AG09309 (cell line): ENCODE results near the gene CLMN.

Experiments used
- DNase-seq: peaks from one replicate; pipeline ENCODE4 v3.0.0-alpha.2; 2010; ENCODE audit warnings: low read depth
- H3K4me3 ChIP-seq: 2 replicates; pipeline ENCODE4 v1.5.1; 2011; ENCODE audit warnings: mild to moderate bottlenecking, low read depth, low read length, moderate library complexity; ENCODE audit not compliant: control insufficient read depth
- TF ChIP-seq, protein P1 (sequence below): IDR thresholded peaks from 2 replicates; pipeline ENCODE4 v1.5.1; 2011; ENCODE audit warnings: mild to moderate bottlenecking, low read depth, low read length, inconsistent platforms; ENCODE audit not compliant: insufficient read depth, control insufficient read depth; ENCODE audit errors: missing control alignments

The CLMN gene

DNA sequence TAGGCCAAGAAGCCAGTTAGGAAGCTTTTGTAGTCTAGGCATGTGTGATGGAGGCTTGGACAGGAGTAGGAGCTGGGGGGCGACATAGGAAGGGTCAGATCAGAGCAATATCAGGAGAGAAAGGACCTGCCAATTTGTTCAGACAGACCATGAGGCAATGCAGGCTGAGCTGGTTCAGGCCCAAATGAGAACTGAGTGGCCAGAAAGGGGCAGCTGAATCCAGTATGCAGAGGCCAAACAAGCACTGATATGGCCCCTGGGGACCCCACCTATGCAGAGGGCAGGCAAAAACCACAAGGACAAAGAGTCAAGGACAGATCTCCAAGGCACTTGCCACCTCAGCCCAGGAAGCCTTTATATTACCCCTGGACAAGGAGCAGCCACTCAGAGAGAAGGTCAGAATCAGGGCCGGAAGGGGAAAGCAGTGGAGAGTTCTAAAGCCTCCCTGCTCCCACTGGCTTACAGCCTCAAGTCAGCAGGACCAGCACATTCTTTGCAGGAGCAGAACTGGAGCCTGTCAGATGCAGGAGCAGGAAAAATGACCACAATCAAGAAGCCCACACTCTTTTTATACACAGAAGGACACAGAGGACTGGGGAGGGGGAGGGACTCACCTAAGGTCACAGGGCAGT lies 37.2 kb downstream of the CLMN start:
- DNase-seq: no peak
- H3K4me3 ChIP-seq: no peak overlapping the region
- TF ChIP-seq, protein P1, sequence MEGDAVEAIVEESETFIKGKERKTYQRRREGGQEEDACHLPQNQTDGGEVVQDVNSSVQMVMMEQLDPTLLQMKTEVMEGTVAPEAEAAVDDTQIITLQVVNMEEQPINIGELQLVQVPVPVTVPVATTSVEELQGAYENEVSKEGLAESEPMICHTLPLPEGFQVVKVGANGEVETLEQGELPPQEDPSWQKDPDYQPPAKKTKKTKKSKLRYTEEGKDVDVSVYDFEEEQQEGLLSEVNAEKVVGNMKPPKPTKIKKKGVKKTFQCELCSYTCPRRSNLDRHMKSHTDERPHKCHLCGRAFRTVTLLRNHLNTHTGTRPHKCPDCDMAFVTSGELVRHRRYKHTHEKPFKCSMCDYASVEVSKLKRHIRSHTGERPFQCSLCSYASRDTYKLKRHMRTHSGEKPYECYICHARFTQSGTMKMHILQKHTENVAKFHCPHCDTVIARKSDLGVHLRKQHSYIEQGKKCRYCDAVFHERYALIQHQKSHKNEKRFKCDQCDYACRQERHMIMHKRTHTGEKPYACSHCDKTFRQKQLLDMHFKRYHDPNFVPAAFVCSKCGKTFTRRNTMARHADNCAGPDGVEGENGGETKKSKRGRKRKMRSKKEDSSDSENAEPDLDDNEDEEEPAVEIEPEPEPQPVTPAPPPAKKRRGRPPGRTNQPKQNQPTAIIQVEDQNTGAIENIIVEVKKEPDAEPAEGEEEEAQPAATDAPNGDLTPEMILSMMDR: no peak

DNA sequence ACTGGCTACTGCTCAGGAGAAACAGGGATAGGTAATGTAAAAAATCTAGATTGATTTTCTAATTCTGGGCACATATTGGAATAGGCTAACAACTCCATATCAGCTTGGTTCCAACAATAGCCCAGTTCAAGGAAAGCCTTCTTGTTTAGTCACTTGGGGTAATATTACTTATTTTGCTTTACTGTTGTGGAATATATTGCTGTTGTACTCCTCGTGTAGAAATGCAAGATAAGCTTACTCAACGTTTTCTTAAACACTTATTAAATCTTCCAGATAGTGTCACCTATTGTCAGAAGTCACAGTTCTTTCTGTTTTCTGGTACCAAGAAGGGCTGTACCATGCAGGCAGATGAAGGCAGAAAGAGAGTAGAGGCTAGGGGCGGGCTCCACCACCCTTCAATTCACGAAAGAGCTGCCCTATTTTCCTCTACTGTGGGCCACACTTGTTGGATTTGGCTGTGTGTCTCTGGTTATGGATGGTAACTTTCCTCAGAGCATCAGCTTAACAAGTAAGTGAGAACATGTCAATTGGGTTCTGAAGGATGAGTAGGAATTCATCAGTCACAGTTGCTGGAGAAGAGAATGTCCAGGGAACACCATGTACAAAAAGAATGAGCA lies 38.0 kb downstream of the CLMN start:
- TF ChIP-seq, protein P1: no peak
- no peak overlapping the region for H3K4me3 ChIP-seq
- DNase-seq: no peak

DNA sequence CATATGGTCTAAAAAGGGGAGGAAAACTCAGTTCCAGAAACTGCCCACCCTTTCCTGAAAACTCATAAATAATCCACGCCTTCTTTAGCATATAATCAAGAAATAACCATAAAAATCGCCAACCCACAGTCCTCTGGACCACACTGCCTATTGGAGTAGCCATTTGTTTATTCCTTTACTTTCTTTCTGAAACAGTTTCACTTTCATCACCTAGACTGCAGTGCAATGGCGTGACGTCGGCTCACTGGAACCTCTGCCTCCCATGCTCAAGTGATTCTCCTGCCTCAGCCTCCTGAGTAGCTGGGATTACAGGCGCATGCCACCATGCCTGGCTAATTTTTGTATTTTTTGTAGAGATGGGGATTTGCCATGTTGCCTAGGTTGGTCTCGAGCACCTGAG lies 44.2 kb downstream of the CLMN start:
- TF ChIP-seq, protein P1: no peak
- H3K4me3 ChIP-seq: no peak overlapping the region
- DNase-seq: no peak

DNA sequence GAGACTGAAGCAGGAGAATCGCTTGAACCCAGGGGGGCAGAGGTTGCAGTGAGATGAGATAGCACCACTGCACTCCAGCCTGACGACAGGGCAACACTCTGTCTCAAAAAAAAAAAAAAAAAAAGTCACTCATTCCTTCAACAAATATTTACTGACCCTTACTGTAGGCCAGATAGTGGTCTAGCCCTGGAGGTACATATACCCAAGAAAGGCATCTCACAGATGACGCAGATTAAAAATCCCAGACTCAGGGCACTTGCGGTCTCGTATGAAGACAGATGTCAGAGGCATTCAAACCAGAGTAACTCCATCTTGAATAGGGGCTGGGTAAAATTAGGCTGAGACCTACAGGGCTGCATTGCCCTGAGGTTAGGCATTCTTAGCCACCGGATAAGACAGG lies 44.8 kb downstream of the CLMN start:
- TF ChIP-seq, protein P1: no peak
- no peak for DNase-seq
- H3K4me3 ChIP-seq: no peak overlapping the region

DNA sequence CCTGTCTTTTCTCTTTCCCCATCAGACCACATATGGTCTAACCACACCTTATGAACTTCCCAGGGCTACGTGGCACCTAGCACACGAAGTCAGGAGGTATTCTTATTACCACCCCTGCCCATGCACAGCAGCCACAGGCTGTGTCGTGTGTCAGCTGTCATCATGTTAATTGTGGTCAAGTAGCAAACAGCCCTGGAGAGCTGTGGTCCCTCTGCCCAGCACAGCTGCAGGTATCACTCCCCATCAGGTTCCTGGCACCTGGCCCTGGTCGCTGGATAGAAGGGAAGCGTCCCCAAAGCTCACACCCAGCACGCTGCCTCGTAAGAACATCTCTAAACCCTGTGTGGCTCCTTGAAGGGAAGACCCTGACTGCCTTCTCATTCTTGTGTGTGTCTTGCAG lies 45.4 kb downstream of the CLMN start:
- TF ChIP-seq, protein P1: no peak
- no peak overlapping the region for H3K4me3 ChIP-seq
- no peak for DNase-seq

DNA sequence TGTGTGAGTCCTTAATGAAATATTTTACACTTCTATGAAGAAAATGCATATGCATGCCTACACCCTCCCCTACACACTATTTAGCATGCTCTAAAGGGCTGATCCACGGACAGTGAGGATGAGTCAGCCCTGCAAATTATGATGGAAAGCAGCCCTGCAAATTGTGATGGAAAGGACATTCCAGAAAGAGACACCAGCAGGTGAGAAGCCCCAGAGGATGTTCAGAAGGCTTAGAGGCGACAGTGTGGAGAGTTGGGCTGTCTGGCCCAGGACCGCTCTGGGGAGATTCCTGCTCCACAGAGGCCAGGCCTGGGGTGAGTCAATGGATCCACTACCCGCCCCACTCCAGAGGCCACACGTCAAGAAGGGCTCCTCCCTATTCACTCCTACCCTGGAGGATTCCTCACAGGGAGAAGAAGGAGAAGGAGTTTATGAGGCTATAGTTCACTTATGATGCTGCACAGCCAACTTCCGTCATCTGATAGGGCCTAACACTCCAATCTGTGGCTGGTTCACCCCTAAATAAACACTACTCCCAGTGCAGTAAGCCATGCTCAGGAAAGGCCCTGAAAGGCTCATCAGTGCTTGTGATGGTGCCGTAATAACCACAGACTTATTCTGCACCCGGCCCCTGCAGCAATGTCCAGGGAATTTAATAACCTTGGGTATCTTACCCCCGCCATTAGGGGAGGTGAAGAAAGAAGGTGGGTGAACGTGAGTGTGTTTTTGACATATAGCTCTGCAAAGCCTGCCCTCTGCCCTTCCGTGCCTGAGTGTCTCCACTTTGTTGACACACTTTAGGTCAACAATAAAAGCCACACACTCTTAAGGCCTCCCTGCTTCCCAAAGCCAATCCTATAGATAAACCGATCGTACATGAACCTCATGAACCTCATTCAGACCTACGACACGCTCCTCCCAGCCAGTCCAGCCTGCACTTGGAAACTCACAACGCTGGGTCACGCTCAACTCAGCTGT lies 46.4 kb downstream of the CLMN start:
- no peak for DNase-seq
- TF ChIP-seq, protein P1: no peak
- no peak overlapping the region for H3K4me3 ChIP-seq
